Measurements from ENCODE around the gene ATG9B. TPM values are rescaled to one million over a fixed set of nuclear protein-coding genes. Genes with fewer than 3 reads are reported as not detected.

ATG9B gene
- total RNA-seq, 1 experiment from 2014 or later, result 1.3 TPM

DNA sequence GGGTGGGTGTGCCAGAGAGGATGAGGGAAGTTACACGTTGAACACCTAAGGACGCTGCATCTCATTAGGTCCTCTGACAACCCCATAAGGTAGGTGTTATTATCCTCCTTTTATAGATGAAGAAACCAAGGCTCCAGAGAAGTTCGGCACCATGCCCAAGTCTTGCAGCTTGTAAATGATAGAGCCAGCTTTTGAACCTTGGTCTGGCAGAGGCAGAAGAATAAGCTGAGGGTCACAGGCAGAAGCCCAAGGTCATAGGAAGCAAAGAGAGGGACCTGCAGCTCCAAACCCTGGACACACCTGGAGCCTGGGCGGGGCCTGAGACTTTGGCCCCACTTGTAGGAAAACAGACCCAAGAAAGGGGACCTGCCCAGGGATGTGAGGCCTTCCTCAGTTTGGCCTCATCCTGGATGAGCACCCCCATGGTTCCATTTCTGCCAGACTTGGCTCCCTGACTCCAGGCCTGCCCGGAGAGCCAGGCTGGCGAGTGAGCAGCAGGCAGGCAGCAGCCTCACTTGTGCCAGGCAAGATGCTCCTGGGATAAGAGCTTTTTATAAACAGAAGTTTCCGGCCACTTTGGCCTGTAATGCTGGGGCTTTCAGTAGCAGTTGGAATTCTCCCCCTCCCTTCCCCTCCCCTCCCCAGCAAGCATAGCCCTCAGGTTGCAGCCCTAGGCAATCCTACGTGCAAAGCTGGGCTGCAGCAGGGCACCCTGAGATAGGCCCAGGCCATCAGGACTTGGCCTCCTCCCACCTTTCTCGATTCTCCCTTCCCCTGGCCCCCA is 48.6 kb downstream of the ATG9B start:
- DNase-seq (no peak), ATAC-seq (no peak)
- H3K4me2 ChIP-seq (ENCODE audit: low read length), result peak overlapping the region; percentile 89
- H4K20me1 ChIP-seq (ENCODE audit: low read length), result no peaks in the 10 kb centered on the region
- H3K27ac ChIP-seq (ENCODE audit: low read length), result no peak overlapping the region
- H2AFZ ChIP-seq (ENCODE audit: low read length), result peak overlapping the region; percentile 79; the same call in 1 of the 2 replicates
- no peaks in the 10 kb centered on the region for H3K79me2 ChIP-seq (ENCODE audit: low read length)
- peaks cover 17% of the 10 kb centered on the region for H3K27me3 ChIP-seq (ENCODE audit: low read length)
- H3K9me2 ChIP-seq (replicated peaks; ENCODE audit: low read length), result no peaks in the 10 kb centered on the region
- no TSS peak for BruUV-seq (replicated peaks)
- H3K36me3 ChIP-seq (ENCODE audit: low read depth, low read length), result no peaks in the 10 kb centered on the region
- TF ChIP-seq EZH2 (IDR thresholded peaks at IDR 0.05; ENCODE audit: low read length, unreplicated experiment) (no peak), EZH2phosphoT487 (IDR thresholded peaks at IDR 0.05; ENCODE audit: borderline replicate concordance, low read length) (no peak)
- TF ChIP-seq, protein P1, sequence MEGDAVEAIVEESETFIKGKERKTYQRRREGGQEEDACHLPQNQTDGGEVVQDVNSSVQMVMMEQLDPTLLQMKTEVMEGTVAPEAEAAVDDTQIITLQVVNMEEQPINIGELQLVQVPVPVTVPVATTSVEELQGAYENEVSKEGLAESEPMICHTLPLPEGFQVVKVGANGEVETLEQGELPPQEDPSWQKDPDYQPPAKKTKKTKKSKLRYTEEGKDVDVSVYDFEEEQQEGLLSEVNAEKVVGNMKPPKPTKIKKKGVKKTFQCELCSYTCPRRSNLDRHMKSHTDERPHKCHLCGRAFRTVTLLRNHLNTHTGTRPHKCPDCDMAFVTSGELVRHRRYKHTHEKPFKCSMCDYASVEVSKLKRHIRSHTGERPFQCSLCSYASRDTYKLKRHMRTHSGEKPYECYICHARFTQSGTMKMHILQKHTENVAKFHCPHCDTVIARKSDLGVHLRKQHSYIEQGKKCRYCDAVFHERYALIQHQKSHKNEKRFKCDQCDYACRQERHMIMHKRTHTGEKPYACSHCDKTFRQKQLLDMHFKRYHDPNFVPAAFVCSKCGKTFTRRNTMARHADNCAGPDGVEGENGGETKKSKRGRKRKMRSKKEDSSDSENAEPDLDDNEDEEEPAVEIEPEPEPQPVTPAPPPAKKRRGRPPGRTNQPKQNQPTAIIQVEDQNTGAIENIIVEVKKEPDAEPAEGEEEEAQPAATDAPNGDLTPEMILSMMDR (conservative IDR thresholded peaks at IDR 0.05; ENCODE audit: low read depth, low read length), result no peak
- peak overlapping the region; percentile 71 for H3K4me3 ChIP-seq (ENCODE audit: low read length)
- no peak overlapping the region for H3K9ac ChIP-seq (ENCODE audit: low read length)
- no peaks in the 10 kb centered on the region for H3K9me3 ChIP-seq (ENCODE audit: low read length)
- H3F3A ChIP-seq (ENCODE audit: low read length, unreplicated experiment), result no peaks in the 10 kb centered on the region
- POLR2A ChIA-PET (ENCODE audit: unreplicated experiment), result interaction anchor here (0.7 kb wide), 1 partner anchor 13 kb away, joined by 19 read pairs; no protein-coding TSS in a partner anchor
- CTCF ChIA-PET, result no interaction called here
- H3K4me1 ChIP-seq (ENCODE audit: insufficient read depth, low read length), result no peaks in the 10 kb centered on the region; the same call in 1 of the 2 replicates
- intact Hi-C loops (cut with micrococcal nuclease), result loop anchor here (10.0 kb wide), 1 partner anchor 139 kb away; no protein-coding TSS in a partner anchor

DNA sequence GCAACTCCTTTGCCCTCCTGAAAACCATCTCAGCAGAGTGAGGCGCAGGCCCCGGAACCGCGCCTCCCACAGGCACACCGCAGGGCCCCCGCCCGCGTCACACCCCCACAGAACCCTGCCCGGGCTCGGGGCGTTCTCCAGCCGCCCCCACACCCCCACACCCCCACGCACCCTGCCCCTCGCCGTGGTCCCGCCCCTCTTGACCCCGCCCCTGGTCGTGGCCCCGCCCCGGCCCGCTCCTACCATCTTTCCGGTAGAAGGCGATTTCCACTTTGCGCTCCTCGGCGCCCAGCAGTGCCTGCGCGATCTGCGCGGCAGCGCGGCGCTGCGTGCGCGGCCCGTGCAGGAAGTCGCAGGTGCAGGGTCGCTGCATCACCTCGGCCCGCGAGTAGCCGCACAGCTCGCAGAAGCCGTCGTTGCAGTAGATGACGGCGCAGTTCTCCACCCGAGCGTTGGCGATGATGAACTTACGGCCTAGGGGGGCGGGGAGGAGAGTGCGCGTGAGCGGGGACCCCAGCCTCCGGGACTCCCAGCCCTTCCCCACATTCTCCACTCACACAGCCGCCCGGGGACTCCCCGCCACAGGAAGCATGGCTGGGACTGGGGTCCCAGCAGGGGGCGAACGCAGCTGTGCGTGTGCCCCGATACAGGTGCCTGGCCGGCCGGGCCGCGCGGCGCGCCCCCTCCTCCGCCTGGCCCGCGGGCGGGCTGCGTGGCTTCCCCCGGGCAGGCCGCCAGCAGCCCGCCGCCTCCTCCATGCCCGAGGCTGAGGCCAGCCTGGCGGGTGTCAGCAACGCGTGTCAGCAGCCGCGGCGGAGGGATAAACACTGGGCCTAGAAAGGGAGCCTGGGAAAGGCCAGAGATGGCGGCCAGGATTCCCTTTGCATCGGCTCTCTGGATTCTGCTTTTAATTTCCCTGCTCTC is 49.6 kb downstream of the ATG9B start:
- peaks cover 11% of the 10 kb centered on the region for H3K27me3 ChIP-seq (ENCODE audit: low read length)
- peak; percentile 53 for ATAC-seq
- POLR2A ChIA-PET (ENCODE audit: unreplicated experiment), result no interaction called here

More for the DNA sequence above, 49.6 kb downstream of the ATG9B start:
- H3K9ac ChIP-seq (ENCODE audit: low read length), result no peak overlapping the region
- H3K27ac ChIP-seq (ENCODE audit: low read length), result no peak overlapping the region
- no peaks in the 10 kb centered on the region for H4K20me1 ChIP-seq (ENCODE audit: low read length)
- TF ChIP-seq EZH2phosphoT487 (IDR thresholded peaks at IDR 0.05; ENCODE audit: borderline replicate concordance, low read length) (no peak), EZH2 (IDR thresholded peaks at IDR 0.05; ENCODE audit: low read length, unreplicated experiment) (no peak)
- TF ChIP-seq, protein P1 (conservative IDR thresholded peaks at IDR 0.05; ENCODE audit: low read depth, low read length), result peak; percentile 29; the same call in 1 of the 2 replicates
- H3K4me1 ChIP-seq (ENCODE audit: insufficient read depth, low read length), result no peaks in the 10 kb centered on the region; the same call in 1 of the 2 replicates
- H3K36me3 ChIP-seq (ENCODE audit: low read depth, low read length), result no peaks in the 10 kb centered on the region
- no TSS peak for BruUV-seq (replicated peaks)
- H3K9me2 ChIP-seq (replicated peaks; ENCODE audit: low read length), result no peaks in the 10 kb centered on the region
- H3K79me2 ChIP-seq (ENCODE audit: low read length), result no peaks in the 10 kb centered on the region
- peak overlapping the region; percentile 79 for H2AFZ ChIP-seq (ENCODE audit: low read length)
- intact Hi-C loops (cut with micrococcal nuclease), result loop anchor here (10.0 kb wide), 1 partner anchor 140 kb away; no protein-coding TSS in a partner anchor
- H3K4me3 ChIP-seq (ENCODE audit: low read length), result peak overlapping the region; percentile 71
- CTCF ChIA-PET, result no interaction called here
- no peaks in the 10 kb centered on the region for H3K9me3 ChIP-seq (ENCODE audit: low read length)
- peak; percentile 36 for DNase-seq
- no peaks in the 10 kb centered on the region for H3F3A ChIP-seq (ENCODE audit: low read length, unreplicated experiment)
- H3K4me2 ChIP-seq (ENCODE audit: low read length), result peak overlapping the region; percentile 89
